ENCODE measurements around the gene NEK9. TPM values are rescaled to one million over a fixed set of nuclear protein-coding genes. Genes with fewer than 3 reads are reported as not detected.

NEK9 gene
- 100 to 1,000 TPM in 1 of 3 donors, 10 to 100 TPM in 2; 44.7 to 104 (median 49.9) TPM for total RNA-seq
- long read RNA-seq, donor 1, full-length matches to known transcripts, result 14 of 35 reads
- long read RNA-seq, donor 1, partial matches to known transcripts, result 4 of 35 reads
- long read RNA-seq, donor 1, other reads (novel, unspliced or antisense), result 17 of 35 reads
- long read RNA-seq, donor 2, partial matches to known transcripts, result 3 of 8 reads
- long read RNA-seq, donor 2, other reads (novel, unspliced or antisense), result 5 of 8 reads

- peak; percentile 92 for ATAC-seq
- Histone ChIP-seq H3K9me3 (no peaks in the 10 kb centered on the region), H3K36me3 (ENCODE audit: low read depth) (no peaks in the 10 kb centered on the region), H3K4me1 (ENCODE audit: low read depth) (peaks cover 28% of the 10 kb centered on the region), H3K4me3 (peak within 1 kb of the TSS; percentile 60)
- intact Hi-C loops (cut with DNase I, micrococcal nuclease), result loop anchor here in 1 of 2 donors (5.0 kb wide), 1 partner anchor 170 kb away; no protein-coding TSS in a partner anchor
- DNase-seq, result peak; percentile 92 to 95 (median 92)
- TF ChIP-seq, protein P1, sequence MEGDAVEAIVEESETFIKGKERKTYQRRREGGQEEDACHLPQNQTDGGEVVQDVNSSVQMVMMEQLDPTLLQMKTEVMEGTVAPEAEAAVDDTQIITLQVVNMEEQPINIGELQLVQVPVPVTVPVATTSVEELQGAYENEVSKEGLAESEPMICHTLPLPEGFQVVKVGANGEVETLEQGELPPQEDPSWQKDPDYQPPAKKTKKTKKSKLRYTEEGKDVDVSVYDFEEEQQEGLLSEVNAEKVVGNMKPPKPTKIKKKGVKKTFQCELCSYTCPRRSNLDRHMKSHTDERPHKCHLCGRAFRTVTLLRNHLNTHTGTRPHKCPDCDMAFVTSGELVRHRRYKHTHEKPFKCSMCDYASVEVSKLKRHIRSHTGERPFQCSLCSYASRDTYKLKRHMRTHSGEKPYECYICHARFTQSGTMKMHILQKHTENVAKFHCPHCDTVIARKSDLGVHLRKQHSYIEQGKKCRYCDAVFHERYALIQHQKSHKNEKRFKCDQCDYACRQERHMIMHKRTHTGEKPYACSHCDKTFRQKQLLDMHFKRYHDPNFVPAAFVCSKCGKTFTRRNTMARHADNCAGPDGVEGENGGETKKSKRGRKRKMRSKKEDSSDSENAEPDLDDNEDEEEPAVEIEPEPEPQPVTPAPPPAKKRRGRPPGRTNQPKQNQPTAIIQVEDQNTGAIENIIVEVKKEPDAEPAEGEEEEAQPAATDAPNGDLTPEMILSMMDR (IDR thresholded peaks at IDR 0.05), result no peak
Observed at GRCh38 chr14:75126679-75127473, at the start of gene NEK9. Gene NEK9 (minus strand): TSS chr14:75127048. CDS start chr14:75126921, 127 bp downstream.

- peak; percentile 91 to 93 (median 93) for DNase-seq
- no peaks in the 10 kb centered on the region for H3K9me3 ChIP-seq
- intact Hi-C loops (cut with DNase I, micrococcal nuclease), result no loop called here
- H3K4me3 ChIP-seq, result peak within 1 kb of the TSS; percentile 84
- ATAC-seq, result peak; percentile 90
- no peaks in the 10 kb centered on the region for H3K36me3 ChIP-seq (ENCODE audit: low read depth)
- H3K4me1 ChIP-seq (ENCODE audit: low read depth), result peaks cover 26% of the 10 kb centered on the region
- TF ChIP-seq, protein P1 (IDR thresholded peaks at IDR 0.05), result no peak
Observed at GRCh38 chr14:75176142-75176820, 49.4 kb upstream of the NEK9 start, which contains the start of gene TMED10. Gene TMED10 (minus strand): TSS chr14:75176612. CDS start chr14:75176579, 33 bp downstream.

DNA sequence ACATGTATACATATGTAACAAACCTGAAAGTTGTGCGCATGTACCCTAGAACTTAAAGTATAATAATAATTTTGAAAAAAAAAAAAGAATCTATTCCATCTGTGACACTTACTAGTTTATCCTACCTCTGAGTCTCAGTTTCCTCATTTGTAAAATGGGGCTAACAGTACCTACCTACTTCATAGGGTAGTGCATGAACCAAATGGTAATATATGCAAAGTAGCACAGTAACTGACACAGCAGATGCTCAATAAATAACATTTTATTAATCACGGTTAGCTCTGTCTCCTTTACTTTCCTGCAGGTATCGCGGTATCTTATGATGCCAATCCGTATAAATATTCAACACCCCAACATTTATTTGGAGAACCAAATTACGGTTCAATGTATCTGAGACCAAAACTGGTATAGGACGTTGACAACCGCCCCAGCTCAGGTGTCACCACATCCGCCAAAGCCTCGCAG lies 48.9 kb upstream of the NEK9 start:
- no peaks in the 10 kb centered on the region for H3K36me3 ChIP-seq (ENCODE audit: low read depth)
- DNase-seq, result no peak
- no peaks in the 10 kb centered on the region for H3K9me3 ChIP-seq
- H3K4me3 ChIP-seq, result peak overlapping the region; percentile 84
- no peak for ATAC-seq
- intact Hi-C loops (cut with DNase I, micrococcal nuclease), result no loop called here
- peaks cover 26% of the 10 kb centered on the region for H3K4me1 ChIP-seq (ENCODE audit: low read depth)
- TF ChIP-seq, protein P1 (IDR thresholded peaks at IDR 0.05), result no peak

- Histone ChIP-seq H3K9me3 (no peaks in the 10 kb centered on the region), H3K4me1 (ENCODE audit: low read depth) (peaks cover 32% of the 10 kb centered on the region), H3K4me3 (no peak overlapping the region), H3K36me3 (ENCODE audit: low read depth) (no peaks in the 10 kb centered on the region)
- TF ChIP-seq, protein P1 (IDR thresholded peaks at IDR 0.05), result no peak
- DNase-seq, result no peak
- intact Hi-C loops (cut with DNase I, micrococcal nuclease), result no loop called here
- no peak for ATAC-seq
Observed at GRCh38 chr14:75174066-75174465, 47.2 kb upstream of the NEK9 start.

- H3K36me3 ChIP-seq (ENCODE audit: low read depth), result no peaks in the 10 kb centered on the region
- DNase-seq (no peak), ATAC-seq (no peak)
- H3K4me1 ChIP-seq (ENCODE audit: low read depth), result peaks cover 43% of the 10 kb centered on the region
- TF ChIP-seq, protein P1 (IDR thresholded peaks at IDR 0.05), result no peak
- intact Hi-C loops (cut with DNase I, micrococcal nuclease), result no loop called here
- no peak overlapping the region for H3K4me3 ChIP-seq
- H3K9me3 ChIP-seq, result no peaks in the 10 kb centered on the region
Observed at GRCh38 chr14:75170772-75171171, 43.9 kb upstream of the NEK9 start.
